ENCODE results near the gene NXPH2.
A peak's percentile ranks its signal among the peaks of the same experiment; 100 is the strongest.

Gene NXPH2

GRCh38 chr2:138779781-138780445, at the start of gene NXPH2:
Gene NXPH2 (minus strand): TSS chr2:138780390. CDS start chr2:138780241, 149 bp downstream.
- peak; percentile 70 for DNase-seq

- DNase-seq, result peak; percentile 72
Observed at GRCh38 chr2:138829326-138829919, 49.2 kb upstream of the NXPH2 start.

GRCh38 chr2:138827426-138828054, 47.4 kb upstream of the NXPH2 start:
- DNase-seq, result peak; percentile 68

GRCh38 chr2:138823666-138824065, 43.5 kb upstream of the NXPH2 start:
- peak; percentile 78 for DNase-seq

- no peak for DNase-seq
Observed at GRCh38 chr2:138819964-138820363, 39.8 kb upstream of the NXPH2 start.

GRCh38 chr2:138818556-138818955, 38.4 kb upstream of the NXPH2 start:
- peak; percentile 77 for DNase-seq

GRCh38 chr2:138814123-138814898, 34.1 kb upstream of the NXPH2 start:
- DNase-seq, result peak; percentile 88

- DNase-seq, result no peak
Observed at GRCh38 chr2:138811431-138811830, 31.2 kb upstream of the NXPH2 start.

GRCh38 chr2:138794724-138795123, 14.5 kb upstream of the NXPH2 start:
- DNase-seq, result no peak

- DNase-seq, result peak; percentile 66
Observed at GRCh38 chr2:138787053-138787666, 7.0 kb upstream of the NXPH2 start.

- DNase-seq, result no peak
Observed at GRCh38 chr2:138782383-138782782, 2.2 kb upstream of the NXPH2 start.

GRCh38 chr2:138780908-138781307, 718 bp upstream of the NXPH2 start:
- no peak for DNase-seq

GRCh38 chr2:138780446-138780880, 273 bp upstream of the NXPH2 start:
- DNase-seq, result no peak

GRCh38 chr2:138779406-138779780, 797 bp downstream of the NXPH2 start:
- peak; percentile 62 for DNase-seq

- peak; percentile 46 for DNase-seq
Observed at GRCh38 chr2:138777996-138778395, 2.2 kb downstream of the NXPH2 start.

- no peak for DNase-seq
Observed at GRCh38 chr2:138775736-138776135, 4.5 kb downstream of the NXPH2 start.

GRCh38 chr2:138771534-138771933, 8.7 kb downstream of the NXPH2 start:
- peak; percentile 3 for DNase-seq

GRCh38 chr2:138767101-138767500, 13.1 kb downstream of the NXPH2 start:
- no peak for DNase-seq

GRCh38 chr2:138766464-138766863, 13.7 kb downstream of the NXPH2 start:
- DNase-seq, result no peak

GRCh38 chr2:138763971-138764370, 16.2 kb downstream of the NXPH2 start:
- DNase-seq, result no peak

GRCh38 chr2:138762533-138762932, 17.7 kb downstream of the NXPH2 start:
- DNase-seq, result no peak

- no peak for DNase-seq
Observed at GRCh38 chr2:138760676-138761075, 19.5 kb downstream of the NXPH2 start.

GRCh38 chr2:138757384-138757783, 22.8 kb downstream of the NXPH2 start:
- no peak for DNase-seq
